Frontal cortex (tissue), 4 donors: ENCODE results near the gene RPL19. TPM values are rescaled to one million over a fixed set of nuclear protein-coding genes. Genes with fewer than 3 reads are reported as not detected.

Experiments
- DNase-seq, 2 donors: peaks; one replicate each; pipeline ENCODE4 v3.0.0; 2012; ENCODE audit warnings: low spot score in 2 of 2
- FAIRE-seq: peaks from 2 replicates; lab custom pipeline; 2012; peaks lifted over from hg19 to GRCh38; lab: Jason Lieb, UNC
- total RNA-seq: library from RNA; depleted of rRNA; stranded (reverse); fragments of >200 nt; gene quantifications from one replicate; pipeline ENCODE4 v1.2.3, GENCODE V29; 2014
- donor health status: control.
- donor health status: control.
- donor health status: control.

The RPL19 gene
- total RNA-seq, 1 donor from 2014 or later, result 1,210 TPM

- FAIRE-seq, result no peak
- no peak for DNase-seq
Measured at GRCh38 chr17:39170558-39170957, 29.5 kb upstream of the RPL19 start.

GRCh38 chr17:39171933-39172332 lies 28.1 kb upstream of the RPL19 start:
- DNase-seq (no peak), FAIRE-seq (no peak)

- FAIRE-seq, result no peak
- DNase-seq, result no peak
Measured at GRCh38 chr17:39173080-39173479, 27.0 kb upstream of the RPL19 start.

GRCh38 chr17:39173526-39174274 lies 26.4 kb upstream of the RPL19 start:
- DNase-seq (no peak), FAIRE-seq (no peak)

GRCh38 chr17:39174920-39175694 lies 25.0 kb upstream of the RPL19 start:
- FAIRE-seq (no peak), DNase-seq (peak; percentile 56 to 87)

GRCh38 chr17:39175695-39176093 lies 24.4 kb upstream of the RPL19 start:
- FAIRE-seq (no peak), DNase-seq (no peak)

GRCh38 chr17:39177256-39177655 lies 22.8 kb upstream of the RPL19 start:
- FAIRE-seq, result no peak
- DNase-seq, result no peak

- no peak for FAIRE-seq
Measured at GRCh38 chr17:39178536-39178935, 21.5 kb upstream of the RPL19 start.

GRCh38 chr17:39181303-39181702 lies 18.8 kb upstream of the RPL19 start:
- FAIRE-seq (no peak), DNase-seq (no peak)

More at GRCh38 chr17:39178536-39178935, 21.5 kb upstream of the RPL19 start:
- DNase-seq, result no peak

GRCh38 chr17:39183045-39183444 lies 17.0 kb upstream of the RPL19 start:
- no peak for FAIRE-seq

GRCh38 chr17:39183720-39184119 lies 16.4 kb upstream of the RPL19 start:
- no peak for DNase-seq
- no peak for FAIRE-seq

More at GRCh38 chr17:39183045-39183444, 17.0 kb upstream of the RPL19 start:
- DNase-seq, result no peak

- DNase-seq (no peak), FAIRE-seq (no peak)
Measured at GRCh38 chr17:39186481-39187002, 13.5 kb upstream of the RPL19 start.

- FAIRE-seq, result no peak
- DNase-seq, result no peak
Measured at GRCh38 chr17:39187152-39187830, 12.8 kb upstream of the RPL19 start.

GRCh38 chr17:39191750-39192510 lies 8.2 kb upstream of the RPL19 start:
- no peak for FAIRE-seq

GRCh38 chr17:39192901-39193300 lies 7.2 kb upstream of the RPL19 start:
- DNase-seq (no peak), FAIRE-seq (no peak)

More at GRCh38 chr17:39191750-39192510, 8.2 kb upstream of the RPL19 start:
- DNase-seq, result no peak

GRCh38 chr17:39193346-39193745 lies 6.7 kb upstream of the RPL19 start:
- no peak for DNase-seq
- no peak for FAIRE-seq

- FAIRE-seq, result no peak
Measured at GRCh38 chr17:39194089-39194984, 5.7 kb upstream of the RPL19 start.

GRCh38 chr17:39194985-39195524 lies 5.0 kb upstream of the RPL19 start:
- no peak for FAIRE-seq

More at GRCh38 chr17:39194089-39194984, 5.7 kb upstream of the RPL19 start:
- peak; percentile 65 to 87 for DNase-seq

More at GRCh38 chr17:39194985-39195524, 5.0 kb upstream of the RPL19 start:
- peak; percentile 60 to 68 for DNase-seq
